Ureter (tissue), 1 donor: ENCODE results near the gene IP6K3. TPM values are rescaled to one million over a fixed set of nuclear protein-coding genes. Genes with fewer than 3 reads are reported as not detected.
A peak's percentile ranks its signal among the peaks of the same experiment; 100 is the strongest.

Experiments
- DNase-seq: peaks from one replicate; pipeline ENCODE4 v3.0.0-alpha.2; 2020; ENCODE audit warnings: low spot score
- total RNA-seq: library from RNA; stranded (reverse); gene quantifications from one replicate; pipeline ENCODE4 v1.2.4, GENCODE V29; 2023
- donor health status: DM: yes; HTN: yes; CAD: no.

The IP6K3 gene, protein sequence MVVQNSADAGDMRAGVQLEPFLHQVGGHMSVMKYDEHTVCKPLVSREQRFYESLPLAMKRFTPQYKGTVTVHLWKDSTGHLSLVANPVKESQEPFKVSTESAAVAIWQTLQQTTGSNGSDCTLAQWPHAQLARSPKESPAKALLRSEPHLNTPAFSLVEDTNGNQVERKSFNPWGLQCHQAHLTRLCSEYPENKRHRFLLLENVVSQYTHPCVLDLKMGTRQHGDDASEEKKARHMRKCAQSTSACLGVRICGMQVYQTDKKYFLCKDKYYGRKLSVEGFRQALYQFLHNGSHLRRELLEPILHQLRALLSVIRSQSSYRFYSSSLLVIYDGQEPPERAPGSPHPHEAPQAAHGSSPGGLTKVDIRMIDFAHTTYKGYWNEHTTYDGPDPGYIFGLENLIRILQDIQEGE
- 2.6 TPM for total RNA-seq

- no peak for DNase-seq
Measured at GRCh38 chr6:33746651-33747100, at the start of gene IP6K3. IP6K3 (minus strand) TSS chr6:33746905; CDS start chr6:33735476, 11,429 bp downstream.

DNA sequence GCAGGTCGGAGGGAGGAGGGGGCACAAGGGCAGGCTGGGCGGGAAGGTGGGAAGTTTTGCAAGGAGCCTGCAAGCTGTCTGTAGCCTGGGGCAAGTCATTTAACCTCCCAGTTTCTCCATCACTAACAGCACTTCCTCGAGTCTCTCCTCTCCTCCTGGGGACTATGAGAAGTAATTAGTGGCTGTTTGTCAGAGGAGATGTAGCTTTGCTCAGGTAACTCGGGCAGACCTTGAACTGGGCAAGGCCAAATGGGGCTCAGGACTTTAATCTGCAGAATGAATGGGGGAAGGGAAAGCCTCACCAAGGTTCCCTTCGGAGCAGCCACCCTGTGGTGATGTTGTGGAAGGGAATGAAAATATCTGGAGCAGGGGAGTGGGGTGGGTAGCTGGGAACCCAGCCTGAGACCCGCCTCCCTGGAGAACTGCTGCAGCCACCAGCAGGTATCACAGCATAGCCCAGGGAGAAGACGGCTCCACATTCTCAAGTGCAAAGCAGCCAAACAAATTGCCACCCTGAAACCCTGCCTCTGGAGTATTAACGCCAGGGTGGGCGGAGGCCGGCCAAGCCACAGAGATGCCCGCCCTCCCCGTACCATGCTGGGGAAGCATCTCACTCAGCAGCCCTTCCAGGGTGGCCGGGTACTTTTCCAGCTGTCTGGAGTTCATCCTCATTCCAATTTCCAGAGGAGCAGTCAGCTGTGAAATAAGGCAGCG lies 48.4 kb upstream of the IP6K3 start:
- DNase-seq: no peak

DNA sequence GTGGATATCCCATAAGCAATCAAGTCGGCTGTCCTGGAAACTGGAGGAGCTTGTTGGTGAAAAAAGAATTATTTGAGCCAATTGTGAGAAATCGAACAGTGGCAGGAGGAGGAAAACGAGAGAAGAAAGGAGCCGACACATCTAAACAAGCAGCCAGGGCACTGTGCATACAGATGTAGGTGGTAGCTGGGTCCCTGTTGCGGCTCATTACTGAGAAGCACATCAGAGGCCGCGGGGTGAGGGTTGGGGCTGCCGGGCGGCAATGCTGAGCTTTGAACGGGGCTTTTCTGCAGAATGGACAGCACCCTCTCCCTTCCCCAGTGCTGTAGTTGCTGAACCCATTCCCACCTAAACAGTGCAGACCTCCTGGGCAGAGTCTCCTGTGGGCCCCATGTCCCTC lies 46.3 kb upstream of the IP6K3 start:
- DNase-seq: no peak

DNA sequence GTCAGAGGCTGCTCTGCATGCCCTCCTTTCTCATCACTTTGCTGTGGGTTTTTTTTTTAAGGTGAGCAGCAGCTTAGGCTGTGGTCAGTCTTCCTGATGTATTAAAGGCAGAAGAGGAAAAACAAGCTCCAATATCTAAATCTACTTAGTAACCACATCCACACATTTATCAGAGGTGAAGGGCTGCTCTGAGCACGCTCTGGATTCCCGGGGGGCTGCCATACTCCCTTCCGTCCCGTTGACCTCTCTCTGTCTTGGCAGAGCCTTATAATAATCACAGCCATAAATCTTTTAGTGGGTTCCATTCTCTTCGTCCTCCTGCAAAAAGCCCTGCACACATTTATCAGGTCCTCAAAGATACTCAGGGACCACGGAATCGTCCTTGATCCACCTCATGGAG lies 44.9 kb upstream of the IP6K3 start:
- DNase-seq: no peak

DNA sequence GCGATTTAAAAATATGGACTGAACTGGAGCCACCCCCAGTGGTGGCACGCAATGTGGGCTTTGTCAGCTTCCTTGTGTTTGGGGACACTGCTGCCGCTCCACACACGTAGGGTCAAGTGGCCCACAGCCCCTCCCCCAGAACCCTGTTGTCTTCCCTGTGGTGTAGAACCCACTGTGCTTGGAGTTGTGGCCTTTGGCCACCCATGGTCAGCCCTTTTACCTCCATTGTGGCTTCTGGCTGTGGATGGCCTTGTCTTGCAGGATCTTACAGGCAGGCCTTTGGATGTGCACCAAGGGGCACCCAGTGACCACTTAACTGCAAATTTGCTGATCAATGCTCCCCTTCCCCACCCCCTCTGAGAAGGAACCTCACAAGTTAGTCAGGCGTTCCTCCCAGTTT lies 44.2 kb upstream of the IP6K3 start:
- DNase-seq: no peak

DNA sequence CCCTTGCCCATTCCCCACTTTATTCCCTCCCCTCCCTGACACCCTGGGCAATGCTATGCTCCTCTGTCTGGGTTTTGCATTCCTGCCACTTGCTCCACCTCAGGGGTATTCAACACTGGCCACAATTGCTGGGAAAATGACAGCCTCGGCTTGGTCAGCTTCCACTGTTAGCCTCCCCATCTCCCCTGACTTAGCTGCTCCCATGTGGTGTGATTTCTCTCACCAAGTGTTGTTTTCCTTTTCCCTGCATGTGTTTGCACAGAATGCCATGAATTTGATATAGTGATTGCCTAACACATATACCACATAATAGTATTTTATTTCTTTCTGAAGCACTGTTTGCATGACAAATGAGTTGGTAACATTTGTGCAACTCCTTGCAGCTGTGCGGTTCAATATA lies 43.7 kb upstream of the IP6K3 start:
- no peak for DNase-seq

- DNase-seq: no peak
Measured at GRCh38 chr6:33789550-33789895, 42.8 kb upstream of the IP6K3 start.

GRCh38 chr6:33788694-33789549 lies 42.2 kb upstream of the IP6K3 start, which contains the start of gene LEMD2:
LEMD2 (minus strand) TSS chr6:33789130; CDS start chr6:33789116, 14 bp downstream.
- peak; percentile 95 for DNase-seq

GRCh38 chr6:33787954-33788693 lies 41.4 kb upstream of the IP6K3 start:
- peak; percentile 79 for DNase-seq

DNA sequence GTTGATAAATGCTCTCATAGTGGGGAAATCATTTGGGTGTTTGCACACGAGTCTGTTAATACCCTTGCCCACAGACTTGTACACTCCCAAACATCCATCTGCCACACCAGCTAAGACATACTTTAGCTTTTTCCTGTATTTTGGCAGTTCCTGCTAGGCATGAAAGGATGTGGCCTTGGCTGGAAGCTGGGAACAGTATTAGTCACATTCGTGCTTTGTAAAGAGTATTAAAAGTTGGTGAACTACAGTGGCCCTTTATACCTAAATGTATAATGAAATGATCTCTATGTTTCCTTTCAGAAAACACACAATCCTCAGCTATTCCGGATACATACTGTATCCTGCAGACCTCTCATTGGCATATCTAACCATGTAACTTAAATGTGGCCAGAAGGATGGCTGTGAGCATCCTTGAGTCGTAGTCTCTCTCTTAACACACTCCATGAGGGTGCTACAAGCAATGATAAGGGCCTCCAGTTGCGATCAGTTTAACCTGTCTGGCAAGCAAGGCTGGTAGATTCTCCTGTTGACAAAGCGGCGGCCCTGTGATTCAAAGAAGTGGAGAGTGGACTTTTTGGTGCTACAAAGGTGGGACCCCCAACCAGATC lies 40.7 kb upstream of the IP6K3 start:
- DNase-seq: no peak

GRCh38 chr6:33786736-33787135 lies 40.0 kb upstream of the IP6K3 start:
- DNase-seq: no peak

- no peak for DNase-seq
Measured at GRCh38 chr6:33785778-33786177, 39.1 kb upstream of the IP6K3 start.

- DNase-seq: no peak
Measured at GRCh38 chr6:33784787-33785186, 38.1 kb upstream of the IP6K3 start.

DNA sequence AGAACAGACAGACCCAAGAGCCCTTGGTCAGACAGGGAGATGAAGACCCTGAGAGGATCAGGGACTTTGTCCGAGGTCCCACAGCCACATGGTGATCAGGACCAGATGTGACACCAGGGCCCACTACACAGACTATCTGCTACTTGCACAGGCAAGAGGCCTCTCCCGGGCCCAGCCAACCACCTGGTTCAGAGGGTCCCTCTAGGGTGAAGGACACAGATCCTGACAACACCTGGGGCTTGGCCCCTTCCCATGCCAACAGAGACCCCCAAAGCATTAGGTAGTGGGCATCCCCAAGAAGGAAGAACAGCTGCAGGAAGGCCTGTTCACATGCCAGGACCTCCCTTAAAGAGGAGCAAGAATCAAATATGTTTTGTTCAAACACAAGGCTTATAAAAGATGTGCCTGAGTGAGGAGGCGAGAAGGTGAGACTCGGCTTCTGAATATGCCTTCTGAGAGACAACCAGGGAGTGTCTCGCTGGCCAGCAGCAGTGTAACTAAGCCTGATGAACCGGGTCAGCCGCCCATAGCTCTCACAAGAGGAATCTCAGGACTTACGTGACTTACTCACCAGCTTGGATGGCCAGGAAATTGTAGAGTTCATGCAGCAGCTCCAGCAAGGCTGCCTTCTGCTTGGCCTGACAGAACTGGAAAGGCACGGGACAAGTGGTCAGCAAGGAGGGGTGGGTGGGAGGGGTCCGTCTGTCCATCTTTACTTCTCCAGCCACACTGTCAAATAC lies 37.2 kb upstream of the IP6K3 start:
- DNase-seq: no peak

DNA sequence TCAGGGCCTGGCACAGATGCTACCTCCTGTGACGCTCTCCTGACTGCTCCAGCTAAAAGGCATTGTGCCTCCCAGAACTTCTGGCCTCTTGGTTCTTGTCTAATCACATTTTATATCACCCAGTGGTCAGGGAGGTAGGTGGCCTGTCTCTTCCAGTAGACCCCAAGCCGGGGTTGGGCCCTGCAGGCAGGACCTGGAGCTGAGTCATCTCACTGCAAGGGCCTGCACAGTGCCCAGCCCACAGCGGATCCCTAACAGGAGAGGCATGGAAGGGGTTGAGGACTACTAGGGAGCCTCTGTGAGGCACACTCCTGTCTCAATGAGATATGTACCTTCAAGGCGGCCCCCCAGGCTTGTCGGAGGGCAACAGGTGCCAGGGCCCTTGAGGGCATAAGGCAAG lies 35.9 kb upstream of the IP6K3 start:
- no peak for DNase-seq

GRCh38 chr6:33781131-33781975 lies 34.6 kb upstream of the IP6K3 start:
- no peak for DNase-seq

- no peak for DNase-seq
Measured at GRCh38 chr6:33779895-33780294, 33.2 kb upstream of the IP6K3 start.

DNA sequence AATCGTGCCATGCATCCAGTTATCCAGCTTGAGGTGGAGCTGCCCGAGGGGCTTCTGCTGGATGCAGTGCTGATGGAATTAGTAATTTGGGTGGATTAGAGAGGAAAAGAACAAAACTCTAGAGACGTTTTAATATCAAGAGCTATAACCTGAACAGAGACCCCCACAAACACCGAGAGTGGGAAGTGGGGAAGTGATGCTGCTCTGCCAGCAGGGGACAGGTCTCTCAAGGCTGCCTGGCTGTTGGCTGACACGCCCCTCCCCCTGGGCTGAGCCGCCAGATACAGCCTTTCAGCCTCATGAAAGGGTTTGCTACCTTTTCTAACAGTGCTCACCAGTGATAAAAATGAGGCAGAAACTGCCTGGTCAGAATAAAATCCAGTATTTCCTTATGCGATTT lies 32.6 kb upstream of the IP6K3 start:
- DNase-seq: no peak

DNA sequence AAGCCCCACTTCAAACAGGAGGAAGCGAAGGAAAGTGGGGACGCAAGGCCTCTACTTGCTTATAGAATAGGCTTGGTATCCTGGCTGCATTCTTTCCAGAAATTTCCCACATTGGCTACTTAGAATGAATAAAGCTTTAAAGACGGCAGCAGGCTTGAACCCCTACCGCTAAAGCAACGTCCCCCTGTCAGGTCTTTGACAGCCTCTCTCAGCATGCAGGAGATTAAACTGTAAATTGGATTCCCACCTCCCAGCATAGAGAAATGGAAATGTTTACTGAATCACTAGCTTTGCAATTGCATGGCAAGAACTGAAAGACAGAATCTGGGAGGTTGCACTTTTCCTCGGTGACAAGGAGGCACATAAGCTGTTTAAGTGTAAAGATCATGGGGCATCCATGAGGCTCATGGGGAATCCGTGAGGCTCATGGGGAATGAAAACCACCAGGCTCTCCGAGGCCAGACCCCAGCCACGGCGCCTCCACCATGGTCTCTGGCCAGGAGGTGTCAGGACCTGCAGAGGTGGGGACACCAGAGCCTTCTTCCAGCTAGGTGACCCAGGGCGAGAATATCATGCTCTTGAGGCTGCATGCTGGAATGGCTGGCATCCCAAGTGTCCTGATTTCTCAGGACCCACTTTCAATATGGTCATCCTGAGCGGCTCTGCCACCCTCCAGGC lies 31.9 kb upstream of the IP6K3 start:
- DNase-seq: no peak
